H1 (cell line): ENCODE results near the gene CCBE1. TPM values are rescaled to one million over a fixed set of nuclear protein-coding genes. Genes with fewer than 3 reads are reported as not detected.

Experiments used
- CTCF ChIA-PET: fragments of 300-600 bp; sonication (Branson Sonifier 250); formaldehyde crosslinking; loops from one replicate; lab custom pipeline; 2021; ENCODE audit not compliant: partially characterized antibody; lab: Charles Lee
- POLR2A ChIA-PET: fragments of 300-600 bp; sonication (Branson Sonifier 250); formaldehyde crosslinking; loops from one replicate; lab custom pipeline; 2021; ENCODE audit warnings: inconsistent platforms; ENCODE audit not compliant: partially characterized antibody; lab: Charles Lee
- DNase-seq, 2 experiments: peaks; one replicate each; pipeline versions ENCODE4 v3.0.0 to v3.0.0-alpha.2; 2010 to 2022; ENCODE audit warnings: low spot score in 2 of 2, low read depth in 1 of 2, mixed read lengths in 1 of 2
- FAIRE-seq: peaks from 2 replicates; lab custom pipeline; 2011; peaks lifted over from hg19 to GRCh38; lab: Jason Lieb, UNC
- H2AFZ ChIP-seq: 2 replicates; pipeline ENCODE4 v1.8.1; 2012; ENCODE audit warnings: low read length, inconsistent platforms
- H2AK5ac ChIP-seq: 2 replicates; pipeline ENCODE4 v1.6.1; 2013; ENCODE audit warnings: low read depth, low read length
- H2BK120ac ChIP-seq: replicated peaks from 2 replicates; pipeline ENCODE3; 2013; ENCODE audit warnings: low read depth, low read length, inconsistent platforms
- H2BK12ac ChIP-seq: 2 replicates; pipeline ENCODE4 v1.6.1; 2013; ENCODE audit warnings: low read depth, low read length
- H2BK15ac ChIP-seq: 2 replicates; pipeline ENCODE4 v1.6.1; 2013; ENCODE audit warnings: low read length
- H2BK20ac ChIP-seq: 2 replicates; pipeline ENCODE4 v1.6.1; 2013; ENCODE audit warnings: low read length
- H2BK5ac ChIP-seq: 2 replicates; pipeline ENCODE4 v1.6.1; 2013; ENCODE audit warnings: low read depth, low read length
- H3K14ac ChIP-seq: 2 replicates; pipeline ENCODE4 v1.6.1; 2013; ENCODE audit warnings: inconsistent platforms; ENCODE audit not compliant: insufficient read length
- H3K18ac ChIP-seq: 2 replicates; pipeline ENCODE4 v1.6.1; 2013; ENCODE audit warnings: low read length; ENCODE audit errors: extremely low read depth
- H3K23ac ChIP-seq: 2 replicates; pipeline ENCODE4 v1.6.1; 2013; ENCODE audit warnings: inconsistent platforms; ENCODE audit not compliant: insufficient read length
- H3K23me2 ChIP-seq: 2 replicates; pipeline ENCODE4 v1.6.1; 2013; ENCODE audit warnings: low read depth, low read length
- H3K27ac ChIP-seq: 2 replicates; pipeline ENCODE4 v1.6.1; 2011; ENCODE audit warnings: low read depth, low read length, inconsistent platforms
- H3K27me3 ChIP-seq, 4 experiments: replicated peaks in 1 of 4; 1 replicate in 1 of 4; 2 replicates in 3 of 4; pipeline versions ENCODE4 v1.6.1 to v1.8.1; 2011 to 2013; ENCODE audit warnings: low read length in 3 of 4, mild to moderate bottlenecking in 3 of 4, inconsistent platforms in 2 of 4, mixed read lengths in 2 of 4, moderate library complexity in 1 of 4; ENCODE audit not compliant: control insufficient read depth in 3 of 4, insufficient read depth in 3 of 4; ENCODE audit errors: extremely low read depth in 1 of 4
- H3K36me3 ChIP-seq, 4 experiments: 2 replicates each; pipeline versions ENCODE4 v1.6.1 to v1.8.1; 2011 to 2013; ENCODE audit warnings: mild to moderate bottlenecking in 4 of 4, low read length in 3 of 4, moderate library complexity in 2 of 4, control low read depth in 1 of 4, inconsistent platforms in 1 of 4; ENCODE audit not compliant: insufficient read depth in 4 of 4, control insufficient read depth in 2 of 4
- H3K4ac ChIP-seq: replicated peaks from 2 replicates; pipeline ENCODE3; 2013; ENCODE audit warnings: low read length, low read depth, mixed read lengths, inconsistent platforms; ENCODE audit not compliant: insufficient read length
- H3K4me1 ChIP-seq, 4 experiments: replicated peaks in 1 of 4; 1 replicate in 1 of 4; 2 replicates in 3 of 4; pipeline versions ENCODE4 v1.6.1 to v1.8.1; 2011 to 2013; ENCODE audit warnings: low read length in 3 of 4, inconsistent platforms in 2 of 4, mixed read lengths in 1 of 4; ENCODE audit not compliant: insufficient read depth in 4 of 4, control insufficient read depth in 3 of 4
- H3K4me2 ChIP-seq, 2 experiments: 2 replicates each; pipeline versions ENCODE4 v1.6.1 to v1.8.1; 2011 to 2013; ENCODE audit warnings: low read depth in 2 of 2, low read length in 2 of 2, control low read depth in 1 of 2, inconsistent platforms in 1 of 2, mild to moderate bottlenecking in 1 of 2; ENCODE audit not compliant: insufficient read depth in 1 of 2
- H3K4me3 ChIP-seq, 4 experiments: fragments of 200-600, 300-600 bp in 1 of 4; sonication (generic), shearing (Covaris generic), sonication (Bioruptor Twin) in 1 of 4; 2 replicates each; pipeline versions ENCODE4 v1.5.1 to v1.8.1; 2011 to 2016; ENCODE audit warnings: low read length in 4 of 4, low read depth in 3 of 4, control low read depth in 2 of 4, inconsistent platforms in 2 of 4, mild to moderate bottlenecking in 2 of 4, mixed read lengths in 1 of 4, moderate library complexity in 1 of 4; ENCODE audit not compliant: insufficient read depth in 2 of 4; ENCODE audit errors: extremely low read depth in 1 of 4
- H3K56ac ChIP-seq: replicated peaks from 2 replicates; pipeline ENCODE3; 2013; ENCODE audit warnings: low read depth, mild to moderate bottlenecking, mixed read lengths, low read length, inconsistent platforms; ENCODE audit not compliant: insufficient read length
- H3K79me1 ChIP-seq: 2 replicates; pipeline ENCODE4 v1.6.1; 2013; ENCODE audit warnings: low read depth, low read length, control low read depth
- H3K79me2 ChIP-seq, 2 experiments: 2 replicates each; pipeline versions ENCODE4 v1.6.1 to v1.8.1; 2012 to 2013; ENCODE audit warnings: low read length in 2 of 2, mild to moderate bottlenecking in 2 of 2, inconsistent platforms in 1 of 2; ENCODE audit not compliant: insufficient read depth in 2 of 2, control insufficient read depth in 1 of 2
- H3K9ac ChIP-seq, 4 experiments: replicated peaks in 1 of 4; 1 replicate in 1 of 4; 2 replicates in 3 of 4; pipeline versions ENCODE4 v1.6.1 to v1.8.1; 2011 to 2013; ENCODE audit warnings: low read depth in 3 of 4, low read length in 3 of 4, control low read depth in 2 of 4, mild to moderate bottlenecking in 2 of 4, moderate library complexity in 2 of 4, inconsistent platforms in 1 of 4; ENCODE audit errors: extremely low read depth in 1 of 4
- H3K9me3 ChIP-seq, 2 experiments: 2 replicates each; pipeline versions ENCODE4 v1.6.1 to v1.8.1; 2012 to 2013; ENCODE audit warnings: mild to moderate bottlenecking in 2 of 2, moderate library complexity in 2 of 2, control low read depth in 1 of 2, inconsistent platforms in 1 of 2, low read depth in 1 of 2, low read length in 1 of 2, mixed read lengths in 1 of 2; ENCODE audit not compliant: insufficient read depth in 2 of 2
- H4K20me1 ChIP-seq, 2 experiments: replicated peaks in 1 of 2; 2 replicates each; pipeline versions ENCODE3 to v1.8.1; 2011 to 2013; ENCODE audit warnings: inconsistent platforms in 2 of 2, low read length in 2 of 2, mild to moderate bottlenecking in 1 of 2; ENCODE audit not compliant: insufficient read depth in 2 of 2, control insufficient read depth in 1 of 2
- H4K5ac ChIP-seq: 2 replicates; pipeline ENCODE4 v1.6.1; 2013; ENCODE audit warnings: low read length, low read depth, mixed read lengths, inconsistent platforms; ENCODE audit not compliant: insufficient read length
- H4K8ac ChIP-seq: 2 replicates; pipeline ENCODE4 v1.8.0; 2013; ENCODE audit warnings: mild to moderate bottlenecking, moderate library complexity, low read length, inconsistent platforms; ENCODE audit not compliant: insufficient read depth; ENCODE audit errors: extremely low read depth
- H4K91ac ChIP-seq: replicated peaks from 2 replicates; pipeline ENCODE3; 2013; ENCODE audit warnings: low read length, mixed read lengths, inconsistent platforms; ENCODE audit not compliant: insufficient read length
- CBX8 ChIP-seq: fragments of 300-800, 300-1000 bp; sonication (generic); IDR thresholded peaks from 2 replicates; pipeline ENCODE4 v1.7.1; 2016; ENCODE audit warnings: low read depth, low read length, borderline replicate concordance
- EGR1 ChIP-seq: IDR thresholded peaks from 2 replicates; pipeline ENCODE4 v1.6.1; 2011; ENCODE audit warnings: low read depth, low read length, borderline replicate concordance
- EP300 ChIP-seq, 2 experiments: IDR thresholded peaks; 1 replicate in 1 of 2; 2 replicates in 1 of 2; pipeline ENCODE4 v1.6.1; 2011 to 2012; ENCODE audit warnings: low read depth in 2 of 2, low read length in 2 of 2, mild to moderate bottlenecking in 2 of 2, borderline replicate concordance in 1 of 2, inconsistent platforms in 1 of 2, moderate library complexity in 1 of 2
- GABPA ChIP-seq: IDR thresholded peaks from 2 replicates; pipeline ENCODE4 v1.6.1; 2011; ENCODE audit warnings: mild to moderate bottlenecking, low read length, moderate library complexity, borderline replicate concordance; ENCODE audit not compliant: insufficient read depth
- HDAC6 ChIP-seq: IDR thresholded peaks from one replicate; pipeline ENCODE4 v1.7.1; 2012; ENCODE audit warnings: low read depth, mild to moderate bottlenecking, inconsistent platforms, low read length, moderate library complexity
- RFX5 ChIP-seq: IDR thresholded peaks from 2 replicates; pipeline ENCODE4 v1.6.1; 2011; ENCODE audit warnings: low read depth, low read length, improper control_type of control experiment, borderline replicate concordance
- SIRT6 ChIP-seq: IDR thresholded peaks from one replicate; pipeline ENCODE4 v1.7.1; 2012; ENCODE audit warnings: low read length, inconsistent platforms
- SP1 ChIP-seq: IDR thresholded peaks from 2 replicates; pipeline ENCODE4 v1.6.1; 2011; ENCODE audit warnings: low read depth, low read length
- TAF7 ChIP-seq: optimal IDR thresholded peaks from 2 replicates; pipeline ENCODE3; 2011; ENCODE audit warnings: low read depth, mild to moderate bottlenecking, inconsistent platforms, low read length, moderate library complexity, borderline replicate concordance
- YY1 ChIP-seq: IDR thresholded peaks from 2 replicates; pipeline ENCODE4 v1.6.1; 2011; ENCODE audit warnings: low read depth, mild to moderate bottlenecking, low read length
- WGBS, 2 experiments: shearing (Covaris generic) in 1 of 2; methylation state at CpG; one replicate each; pipeline versions ENCODE4 v1.1.6 to v1.1.7; 2013 to 2015; ENCODE audit warnings: low lambda C conversion rate in 2 of 2, mixed read lengths in 2 of 2, inconsistent platforms in 1 of 2, low coverage in 1 of 2, missing lambda C conversion rate in 1 of 2; ENCODE audit not compliant: insufficient replicate concordance in 2 of 2, insufficient coverage in 1 of 2, insufficient read length in 1 of 2; ENCODE audit errors: extremely low coverage in 1 of 2, missing lambda C conversion rate in 1 of 2; 5-methylcytosine and 5-hydroxymethylcytosine counted together
- polyA plus RNA-seq, 7 experiments: library from polyadenylated mRNA; depleted of rRNA in 3 of 7; stranded (reverse) in 5 of 7; unstranded in 2 of 7; fragments of >200 nt in 5 of 7; fragments of 200-250 nt in 2 of 7; gene quantifications; 1 replicate in 5 of 7; 2 replicates in 1 of 7; 4 replicates in 1 of 7; pipeline versions ENCODE4 v1.2.1 to v1.2.3, GENCODE V29; 2011 to 2013; ENCODE audit warnings: missing spikeins in 2 of 7, mixed read lengths in 2 of 7
- total RNA-seq: library from RNA; stranded (reverse); fragmentation: NEBNext Ultra II Directional; extraction: Animal tissue kit (Norgen Biotek cat#: 25700); gene quantifications from 2 replicates; pipeline ENCODE4 v1.2.1, GENCODE V29; 2021
- TF ChIP-seq, protein P1 (sequence below): IDR thresholded peaks from 2 replicates; pipeline ENCODE4 v1.6.1; 2011; ENCODE audit warnings: low read depth, mild to moderate bottlenecking, low read length; ENCODE audit not compliant: insufficient read depth

CCBE1 gene
- total and polyA plus RNA-seq, 2 of the 8 experiments (the other 6 are each of a cell fraction or from before 2014, with no cell fraction given), result 2.1 to 2.6 TPM

GRCh38 chr18:59464486-59464885, 232.7 kb downstream of the CCBE1 start:
- Histone ChIP-seq H3K79me2 (no peaks in the 10 kb centered on the region), H3K56ac (no peak overlapping the region), H3K4me1 (peaks cover 0 to 2% (median 0%) of the 10 kb centered on the region in 4 experiments; a peak in 2 of 7 replicates), H2BK20ac (no peak overlapping the region), H3K23ac (no peak overlapping the region), H3K18ac (no peak overlapping the region), H3K9me3 (no peaks in the 10 kb centered on the region), H2BK12ac (no peak overlapping the region), H2AFZ (no peak overlapping the region), H2AK5ac (no peak overlapping the region), H3K4me3 (no peak overlapping the region), H3K4me2 (no peak overlapping the region), H4K8ac (no peak overlapping the region), H4K5ac (no peak overlapping the region), H3K27me3 (no peaks in the 10 kb centered on the region), H3K27ac (no peak overlapping the region), H3K23me2 (no peaks in the 10 kb centered on the region), H2BK5ac (no peak overlapping the region), H3K36me3 (no peaks in the 10 kb centered on the region), H4K20me1 (no peaks in the 10 kb centered on the region), H3K9ac (no peak overlapping the region), H3K14ac (no peak overlapping the region), H2BK15ac (no peak overlapping the region), H3K79me1 (no peaks in the 10 kb centered on the region), H3K4ac (no peak overlapping the region), H2BK120ac (no peak overlapping the region), H4K91ac (no peak overlapping the region)
- ChIA-PET POLR2A (no interaction called here), CTCF (interaction anchor here (1.1 to 1.6 kb wide), 3 partner anchors 160 to 233 kb away, joined by 3 read pairs; partner anchors contain the start of gene CCBE1)
- no peak for DNase-seq
- FAIRE-seq, result no peak
- WGBS, 2 experiments, result 79% methylated on average over 5 of the region's 5 CpGs; no CpG with 5 or more reads in 1 of the 2 experiments
- TF ChIP-seq RFX5 (no peak), HDAC6 (no peak), EP300 (IDR thresholded peaks at IDR 0.05; ENCODE audit: borderline replicate concordance in 1 of 2, low read depth in 2 of 2, low read length in 2 of 2) (no peak), TAF7 (no peak), EGR1 (no peak), YY1 (no peak), SIRT6 (no peak), GABPA (no peak), CBX8 (no peak), SP1 (no peak)
- TF ChIP-seq, protein P1, sequence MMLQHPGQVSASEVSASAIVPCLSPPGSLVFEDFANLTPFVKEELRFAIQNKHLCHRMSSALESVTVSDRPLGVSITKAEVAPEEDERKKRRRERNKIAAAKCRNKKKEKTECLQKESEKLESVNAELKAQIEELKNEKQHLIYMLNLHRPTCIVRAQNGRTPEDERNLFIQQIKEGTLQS, result no peak
